ENCODE results near the gene USP40.

USP40 gene

DNA sequence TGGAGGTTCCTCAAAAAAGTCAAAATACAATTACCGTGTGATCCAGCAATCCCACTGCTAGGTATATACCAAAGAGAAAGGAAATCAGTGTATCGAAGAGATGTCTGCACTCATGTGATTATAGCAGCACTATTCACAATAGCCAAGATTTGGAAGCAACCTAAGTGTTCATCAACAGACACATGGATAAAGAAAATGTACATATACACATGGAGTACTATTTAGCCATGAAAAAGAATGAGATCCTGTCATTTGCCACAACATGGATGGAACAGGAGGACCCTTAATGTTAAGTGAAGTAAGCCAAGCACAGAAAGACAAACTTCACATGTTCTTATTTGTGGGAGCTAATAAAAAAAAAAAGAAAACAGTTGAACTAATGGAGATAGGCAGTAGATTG lies 133.6 kb downstream of the USP40 start:
- Histone ChIP-seq H3K9ac (ENCODE audit: low read depth, low read length) (no peak overlapping the region), H3K9me3 (ENCODE audit: insufficient read depth, low read length, severe bottlenecking) (no peaks in the 10 kb centered on the region), H3K79me2 (ENCODE audit: insufficient read depth, low read length) (no peaks in the 10 kb centered on the region; the same call in 1 of the 2 replicates), H3K4me3 (ENCODE audit: low read depth in 1 of 2, low read length in 2 of 2) (no peak overlapping the region), H3K27ac (ENCODE audit: low read length) (no peak overlapping the region), H4K20me1 (ENCODE audit: insufficient read depth, low read length) (peaks cover 12% of the 10 kb centered on the region; the same call in 1 of the 2 replicates), H2AFZ (ENCODE audit: low read depth, low read length) (no peak overlapping the region), H3K27me3 (ENCODE audit: insufficient read depth, low read length, poor library complexity) (no peaks in the 10 kb centered on the region), H3K36me3 (ENCODE audit: insufficient read depth, low read length) (peaks cover 27% of the 10 kb centered on the region), H3K4me2 (ENCODE audit: insufficient read depth, low read length) (no peak overlapping the region), H3K4me1 (ENCODE audit: insufficient read depth, low read length) (no peaks in the 10 kb centered on the region)
- ATAC-seq (ENCODE audit: insufficient read depth, low read depth) (no peak), DNase-seq (no peak)
- TF ChIP-seq EZH2 (IDR thresholded peaks at IDR 0.05; ENCODE audit: borderline replicate concordance, low read depth, low read length, severe bottlenecking): no peak
- TF ChIP-seq, protein P1, sequence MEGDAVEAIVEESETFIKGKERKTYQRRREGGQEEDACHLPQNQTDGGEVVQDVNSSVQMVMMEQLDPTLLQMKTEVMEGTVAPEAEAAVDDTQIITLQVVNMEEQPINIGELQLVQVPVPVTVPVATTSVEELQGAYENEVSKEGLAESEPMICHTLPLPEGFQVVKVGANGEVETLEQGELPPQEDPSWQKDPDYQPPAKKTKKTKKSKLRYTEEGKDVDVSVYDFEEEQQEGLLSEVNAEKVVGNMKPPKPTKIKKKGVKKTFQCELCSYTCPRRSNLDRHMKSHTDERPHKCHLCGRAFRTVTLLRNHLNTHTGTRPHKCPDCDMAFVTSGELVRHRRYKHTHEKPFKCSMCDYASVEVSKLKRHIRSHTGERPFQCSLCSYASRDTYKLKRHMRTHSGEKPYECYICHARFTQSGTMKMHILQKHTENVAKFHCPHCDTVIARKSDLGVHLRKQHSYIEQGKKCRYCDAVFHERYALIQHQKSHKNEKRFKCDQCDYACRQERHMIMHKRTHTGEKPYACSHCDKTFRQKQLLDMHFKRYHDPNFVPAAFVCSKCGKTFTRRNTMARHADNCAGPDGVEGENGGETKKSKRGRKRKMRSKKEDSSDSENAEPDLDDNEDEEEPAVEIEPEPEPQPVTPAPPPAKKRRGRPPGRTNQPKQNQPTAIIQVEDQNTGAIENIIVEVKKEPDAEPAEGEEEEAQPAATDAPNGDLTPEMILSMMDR (IDR thresholded peaks at IDR 0.05; ENCODE audit: borderline replicate concordance, extremely low read depth, low read length, poor library complexity, severe bottlenecking): no peak

DNA sequence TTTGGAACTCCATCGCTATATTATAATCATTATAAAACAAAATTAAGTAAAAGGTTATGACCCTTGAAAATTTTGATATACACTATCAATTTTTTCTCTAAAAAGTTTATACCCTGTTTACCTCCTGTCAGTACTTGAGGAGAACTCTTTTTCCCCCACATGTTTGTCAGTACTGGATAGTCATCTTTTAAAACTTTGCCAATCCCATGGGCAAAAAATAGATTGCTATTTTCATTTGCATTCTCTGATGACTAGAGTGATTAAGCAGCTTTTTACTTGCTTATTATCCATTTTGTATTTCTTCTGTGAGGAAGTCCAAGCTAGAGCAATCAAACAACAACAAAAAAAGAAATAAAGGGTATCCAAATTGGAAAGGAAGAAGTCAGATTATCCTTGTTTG lies 135.9 kb downstream of the USP40 start:
- peaks cover 10% of the 10 kb centered on the region; the same call in 1 of the 2 replicates for H4K20me1 ChIP-seq (ENCODE audit: insufficient read depth, low read length)
- no peak overlapping the region for H3K9ac ChIP-seq (ENCODE audit: low read depth, low read length)
- DNase-seq (no peak), ATAC-seq (ENCODE audit: insufficient read depth, low read depth) (no peak)
- no peak overlapping the region for H3K4me2 ChIP-seq (ENCODE audit: insufficient read depth, low read length)
- no peaks in the 10 kb centered on the region for H3K9me3 ChIP-seq (ENCODE audit: insufficient read depth, low read length, severe bottlenecking)
- TF ChIP-seq EZH2 (IDR thresholded peaks at IDR 0.05; ENCODE audit: borderline replicate concordance, low read depth, low read length, severe bottlenecking): no peak
- TF ChIP-seq, protein P1 (IDR thresholded peaks at IDR 0.05; ENCODE audit: borderline replicate concordance, extremely low read depth, low read length, poor library complexity, severe bottlenecking): no peak
- H3K4me3 ChIP-seq (ENCODE audit: low read depth in 1 of 2, low read length in 2 of 2): no peak overlapping the region
- no peaks in the 10 kb centered on the region for H3K4me1 ChIP-seq (ENCODE audit: insufficient read depth, low read length)
- no peaks in the 10 kb centered on the region for H3K27me3 ChIP-seq (ENCODE audit: insufficient read depth, low read length, poor library complexity)
- no peak overlapping the region for H2AFZ ChIP-seq (ENCODE audit: low read depth, low read length)
- H3K79me2 ChIP-seq (ENCODE audit: insufficient read depth, low read length): no peaks in the 10 kb centered on the region; the same call in 1 of the 2 replicates
- peaks cover 3% of the 10 kb centered on the region; the same call in 1 of the 2 replicates for H3K36me3 ChIP-seq (ENCODE audit: insufficient read depth, low read length)
- H3K27ac ChIP-seq (ENCODE audit: low read length): no peak overlapping the region

DNA sequence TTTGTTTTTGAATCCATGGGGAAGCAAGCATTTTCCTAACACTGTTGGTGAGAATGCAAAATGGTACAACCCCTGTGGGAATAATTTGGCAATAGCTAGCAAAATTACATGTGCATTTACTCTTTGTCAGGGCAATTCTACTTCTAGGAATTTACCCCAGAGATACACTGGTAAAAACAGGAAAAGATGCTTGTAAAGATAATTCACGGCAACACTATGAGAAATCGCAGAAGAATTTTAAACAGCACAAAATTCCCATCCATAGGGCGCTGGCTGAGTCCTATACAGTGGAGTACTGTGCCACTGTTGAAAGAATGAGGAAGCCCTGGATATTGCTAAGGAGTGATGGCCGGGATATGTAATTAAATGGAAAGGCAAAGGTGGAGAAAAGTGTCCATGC lies 136.5 kb downstream of the USP40 start:
- H3K4me3 ChIP-seq (ENCODE audit: low read depth in 1 of 2, low read length in 2 of 2): no peak overlapping the region
- ATAC-seq (ENCODE audit: insufficient read depth, low read depth): no peak
- H3K36me3 ChIP-seq (ENCODE audit: insufficient read depth, low read length): no peaks in the 10 kb centered on the region
- no peak overlapping the region for H3K27ac ChIP-seq (ENCODE audit: low read length)
- H3K4me2 ChIP-seq (ENCODE audit: insufficient read depth, low read length): no peak overlapping the region
- H3K9ac ChIP-seq (ENCODE audit: low read depth, low read length): no peak overlapping the region
- no peaks in the 10 kb centered on the region for H3K27me3 ChIP-seq (ENCODE audit: insufficient read depth, low read length, poor library complexity)
- no peaks in the 10 kb centered on the region for H3K4me1 ChIP-seq (ENCODE audit: insufficient read depth, low read length)
- no peaks in the 10 kb centered on the region for H3K9me3 ChIP-seq (ENCODE audit: insufficient read depth, low read length, severe bottlenecking)
- peaks cover 10% of the 10 kb centered on the region; the same call in 1 of the 2 replicates for H4K20me1 ChIP-seq (ENCODE audit: insufficient read depth, low read length)
- no peak overlapping the region for H2AFZ ChIP-seq (ENCODE audit: low read depth, low read length)
- TF ChIP-seq, protein P1 (IDR thresholded peaks at IDR 0.05; ENCODE audit: borderline replicate concordance, extremely low read depth, low read length, poor library complexity, severe bottlenecking): no peak
- no peak for TF ChIP-seq EZH2 (IDR thresholded peaks at IDR 0.05; ENCODE audit: borderline replicate concordance, low read depth, low read length, severe bottlenecking)
- DNase-seq: no peak
- H3K79me2 ChIP-seq (ENCODE audit: insufficient read depth, low read length): no peaks in the 10 kb centered on the region; the same call in 1 of the 2 replicates
